Tibial nerve (tissue), 4 donors: ENCODE results near the gene DNAJB9. TPM values are rescaled to one million over a fixed set of nuclear protein-coding genes. Genes with fewer than 3 reads are reported as not detected.

Source experiments
- DNase-seq, 2 donors: peaks; one replicate each; pipeline ENCODE4 v3.0.0-alpha.2; 2019; ENCODE audit warnings: low spot score in 2 of 2
- H3K27ac ChIP-seq, 4 donors: fragments of 200-600 bp; sonication (generic) in 3 of 4; one replicate each; pipeline ENCODE4 v1.5.1; 2017 to 2019; ENCODE audit warnings: mild to moderate bottlenecking in 1 of 4
- H3K27me3 ChIP-seq, 2 donors: fragments of 200-600 bp; sonication (generic) in 1 of 2; one replicate each; pipeline versions ENCODE4 v1.5.1 to v1.6.0; 2017 to 2019
- H3K36me3 ChIP-seq, 3 donors: fragments of 200-600 bp; sonication (generic); one replicate each; pipeline ENCODE4 v1.5.1; 2018 to 2019
- H3K4me1 ChIP-seq, 4 donors: fragments of 200-600 bp; sonication (generic) in 3 of 4; one replicate each; pipeline ENCODE4 v1.5.1; 2017 to 2019
- H3K4me3 ChIP-seq, 4 donors: fragments of 200-600 bp; sonication (generic) in 3 of 4; one replicate each; pipeline ENCODE4 v1.5.1; 2017 to 2019; ENCODE audit warnings: mild to moderate bottlenecking in 1 of 4, moderate library complexity in 1 of 4
- H3K9me3 ChIP-seq, 4 donors: fragments of 200-600 bp; sonication (generic) in 3 of 4; one replicate each; pipeline ENCODE4 v1.5.1; 2017 to 2019
- EP300 ChIP-seq, 2 donors: sonication (generic); formaldehyde crosslinking; IDR thresholded peaks; one replicate each; pipeline ENCODE4 v1.6.1; 2017; ENCODE audit warnings: antibody characterized with exemption in 2 of 2, mild to moderate bottlenecking in 1 of 2
- POLR2A ChIP-seq, 2 donors: fragments of 450-650 bp; IDR thresholded peaks; one replicate each; pipeline ENCODE4 v1.6.1; 2017; ENCODE audit warnings: antibody characterized with exemption in 2 of 2, mild to moderate bottlenecking in 2 of 2, moderate library complexity in 2 of 2
- WGBS, 2 donors: methylation state at CpG; one replicate each; pipeline ENCODE4 v1.1.5; 2018; 5-methylcytosine and 5-hydroxymethylcytosine counted together
- total RNA-seq, 4 donors: library from RNA; depleted of rRNA; stranded (reverse); fragments of >200 nt; gene quantifications; one replicate each; pipeline ENCODE4 v1.1.0, GENCODE V29; 2016
- TF ChIP-seq, protein P1 (sequence below), 5 experiments: fragments of 200-600 bp in 3 of 5; fragments of 450-650 bp in 2 of 5; sonication (generic) in 3 of 5; IDR thresholded peaks; one replicate each; pipeline ENCODE4 v1.5.1; 2016 to 2019; ENCODE audit warnings: antibody characterized with exemption in 5 of 5, mild to moderate bottlenecking in 3 of 5, moderate library complexity in 2 of 5

DNAJB9 gene
- total RNA-seq, 4 donors from 2014 or later, result 14.7 to 20.4 (median 16.9) TPM

DNA sequence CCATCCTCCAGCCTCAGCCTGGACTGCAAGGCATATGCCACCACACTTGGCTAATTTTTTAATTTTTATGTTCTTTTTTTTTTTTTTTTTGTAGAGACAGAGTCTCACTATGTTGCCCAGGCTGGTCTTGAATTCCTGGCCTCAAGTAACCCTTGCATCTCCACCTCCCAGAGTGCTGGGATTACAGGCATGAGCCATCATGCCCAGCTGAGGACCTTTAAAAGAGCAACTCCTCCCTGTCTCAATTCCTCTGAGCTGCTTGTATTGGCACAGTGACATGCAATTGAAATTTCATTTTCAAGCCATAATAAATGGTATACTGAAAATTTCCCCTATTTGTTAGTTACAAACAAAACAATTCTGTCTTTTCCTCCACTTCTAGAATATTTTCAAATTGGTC, 19.5 kb downstream of the DNAJB9 start:
- no peak for TF ChIP-seq EP300 (IDR thresholded peaks at IDR 0.05)
- TF ChIP-seq, protein P1, sequence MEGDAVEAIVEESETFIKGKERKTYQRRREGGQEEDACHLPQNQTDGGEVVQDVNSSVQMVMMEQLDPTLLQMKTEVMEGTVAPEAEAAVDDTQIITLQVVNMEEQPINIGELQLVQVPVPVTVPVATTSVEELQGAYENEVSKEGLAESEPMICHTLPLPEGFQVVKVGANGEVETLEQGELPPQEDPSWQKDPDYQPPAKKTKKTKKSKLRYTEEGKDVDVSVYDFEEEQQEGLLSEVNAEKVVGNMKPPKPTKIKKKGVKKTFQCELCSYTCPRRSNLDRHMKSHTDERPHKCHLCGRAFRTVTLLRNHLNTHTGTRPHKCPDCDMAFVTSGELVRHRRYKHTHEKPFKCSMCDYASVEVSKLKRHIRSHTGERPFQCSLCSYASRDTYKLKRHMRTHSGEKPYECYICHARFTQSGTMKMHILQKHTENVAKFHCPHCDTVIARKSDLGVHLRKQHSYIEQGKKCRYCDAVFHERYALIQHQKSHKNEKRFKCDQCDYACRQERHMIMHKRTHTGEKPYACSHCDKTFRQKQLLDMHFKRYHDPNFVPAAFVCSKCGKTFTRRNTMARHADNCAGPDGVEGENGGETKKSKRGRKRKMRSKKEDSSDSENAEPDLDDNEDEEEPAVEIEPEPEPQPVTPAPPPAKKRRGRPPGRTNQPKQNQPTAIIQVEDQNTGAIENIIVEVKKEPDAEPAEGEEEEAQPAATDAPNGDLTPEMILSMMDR (IDR thresholded peaks at IDR 0.05), result no peak
- no peak for TF ChIP-seq POLR2A (IDR thresholded peaks at IDR 0.05)
- Histone ChIP-seq H3K27ac (no peak overlapping the region), H3K4me3 (no peak overlapping the region), H3K27me3 (peaks cover 0 to 2% of the 10 kb centered on the region in 2 donors), H3K4me1 (no peaks in the 10 kb centered on the region), H3K9me3 (no peaks in the 10 kb centered on the region), H3K36me3 (no peaks in the 10 kb centered on the region)
- DNase-seq, result no peak

DNA sequence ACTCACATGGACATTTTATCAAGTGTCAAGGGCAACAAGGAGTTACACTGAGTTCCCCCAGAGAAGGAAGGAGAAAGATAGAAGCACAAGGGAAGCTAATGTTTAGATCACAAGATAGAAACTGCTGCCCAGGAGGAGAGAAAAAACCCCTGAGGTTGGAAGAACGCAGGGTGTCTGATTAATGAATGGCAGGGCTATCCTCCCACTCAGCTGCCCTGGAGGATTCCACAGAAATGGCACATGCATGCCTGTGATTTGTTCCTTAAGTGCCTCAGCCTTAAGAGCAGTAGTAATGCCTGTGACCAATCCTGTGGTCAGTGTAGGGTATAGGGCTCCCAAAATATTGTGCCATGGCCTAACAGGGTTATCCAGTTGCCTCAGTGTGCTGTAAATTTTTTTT, 20.2 kb downstream of the DNAJB9 start:
- H3K27ac ChIP-seq, result no peak overlapping the region
- no peak for DNase-seq
- no peaks in the 10 kb centered on the region for H3K9me3 ChIP-seq
- H3K27me3 ChIP-seq, result peaks cover 0 to 2% of the 10 kb centered on the region in 2 donors
- WGBS, 2 donors, result 19 to 29% methylated on average over 1 of the region's 1 CpG
- no peaks in the 10 kb centered on the region for H3K36me3 ChIP-seq
- H3K4me3 ChIP-seq, result no peak overlapping the region
- TF ChIP-seq, protein P1 (IDR thresholded peaks at IDR 0.05), result no peak
- no peak for TF ChIP-seq EP300 (IDR thresholded peaks at IDR 0.05)
- TF ChIP-seq POLR2A (IDR thresholded peaks at IDR 0.05), result no peak
- no peaks in the 10 kb centered on the region for H3K4me1 ChIP-seq

DNA sequence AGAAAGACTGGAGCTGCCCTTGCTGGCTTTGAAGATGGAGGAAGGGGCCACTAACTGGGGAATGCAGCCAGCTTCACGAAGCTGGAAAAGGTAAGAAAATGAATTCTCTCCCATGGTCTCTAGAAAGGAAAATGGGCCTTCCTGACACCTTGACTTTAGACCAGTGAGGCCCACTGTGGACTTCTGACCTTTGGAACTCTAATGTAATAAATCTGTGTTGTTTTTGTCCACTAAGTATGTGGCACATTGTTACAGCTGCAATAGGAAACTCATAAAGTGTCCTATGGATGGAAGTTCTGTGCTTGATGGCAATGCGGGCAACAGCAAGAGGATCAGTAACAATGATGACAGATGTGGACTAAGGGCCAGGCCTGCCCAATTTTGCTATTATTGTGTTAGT, 20.9 kb downstream of the DNAJB9 start:
- no peaks in the 10 kb centered on the region for H3K4me1 ChIP-seq
- WGBS, 2 donors, result 76% methylated on average over 2 of the region's 2 CpGs
- H3K4me3 ChIP-seq, result no peak overlapping the region
- TF ChIP-seq, protein P1 (IDR thresholded peaks at IDR 0.05), result no peak
- TF ChIP-seq EP300 (IDR thresholded peaks at IDR 0.05), result no peak
- no peak for TF ChIP-seq POLR2A (IDR thresholded peaks at IDR 0.05)
- H3K9me3 ChIP-seq, result no peaks in the 10 kb centered on the region
- no peak for DNase-seq
- H3K27me3 ChIP-seq, result peaks cover 0 to 2% of the 10 kb centered on the region in 2 donors
- no peaks in the 10 kb centered on the region for H3K36me3 ChIP-seq
- H3K27ac ChIP-seq, result no peak overlapping the region

DNA sequence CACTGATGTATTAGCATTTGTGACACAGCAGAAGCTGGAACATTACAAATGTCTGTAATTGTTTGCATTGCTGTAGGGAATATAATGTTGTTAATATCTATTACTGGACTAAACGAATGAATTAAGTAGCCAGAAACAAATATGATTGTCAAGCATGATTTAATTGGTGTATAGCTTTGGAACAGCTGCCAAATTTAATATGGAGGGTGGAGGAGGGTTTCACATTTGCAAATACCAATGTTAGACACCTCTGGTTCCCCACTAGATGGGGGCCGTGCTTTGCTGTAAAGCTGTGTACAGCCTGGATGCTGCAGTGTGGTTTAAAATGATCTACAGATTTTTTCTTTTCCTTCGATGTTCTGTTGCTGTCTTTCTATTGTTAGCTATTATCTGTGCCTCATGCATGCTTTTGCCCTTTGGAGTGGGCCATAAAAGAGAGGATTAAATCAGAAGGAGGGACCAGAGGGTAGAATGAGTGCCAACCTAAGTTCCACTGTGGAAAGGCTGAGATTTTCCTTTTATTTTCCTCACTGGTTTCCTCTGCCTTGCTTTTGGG, 23.1 kb downstream of the DNAJB9 start:
- TF ChIP-seq, protein P1 (IDR thresholded peaks at IDR 0.05), result no peak
- TF ChIP-seq POLR2A (IDR thresholded peaks at IDR 0.05) (no peak), EP300 (IDR thresholded peaks at IDR 0.05) (no peak)
- no peaks in the 10 kb centered on the region for H3K4me1 ChIP-seq
- H3K4me3 ChIP-seq, result no peak overlapping the region
- H3K27me3 ChIP-seq, result no peaks in the 10 kb centered on the region
- 30 to 41% methylated on average over 3 of the region's 3 CpGs for WGBS, 2 donors
- H3K27ac ChIP-seq, result no peak overlapping the region
- no peaks in the 10 kb centered on the region for H3K9me3 ChIP-seq
- no peaks in the 10 kb centered on the region for H3K36me3 ChIP-seq
- DNase-seq, result no peak

DNA sequence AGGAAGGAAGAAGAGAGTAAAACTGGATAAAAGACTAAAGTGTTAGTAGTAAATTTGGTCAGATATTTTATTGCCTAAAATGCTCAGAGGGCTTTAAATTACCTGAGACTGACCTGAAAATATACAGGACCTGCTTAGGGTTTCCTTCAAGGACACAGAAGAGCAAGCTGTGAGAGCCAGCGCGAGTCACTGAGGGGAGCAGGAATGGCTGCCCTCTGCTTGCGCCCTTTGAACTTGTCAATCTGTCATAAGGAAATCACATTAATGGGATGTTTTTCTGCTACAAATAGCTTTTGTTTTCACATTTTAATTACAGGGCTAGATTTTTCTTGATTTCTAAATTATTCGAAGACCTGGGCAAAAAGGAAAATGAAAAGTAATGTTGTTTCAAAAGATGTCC, 26.9 kb downstream of the DNAJB9 start:
- Histone ChIP-seq H3K9me3 (no peaks in the 10 kb centered on the region), H3K4me1 (no peaks in the 10 kb centered on the region), H3K27me3 (no peaks in the 10 kb centered on the region), H3K4me3 (no peak overlapping the region), H3K36me3 (no peaks in the 10 kb centered on the region), H3K27ac (no peak overlapping the region)
- TF ChIP-seq, protein P1 (IDR thresholded peaks at IDR 0.05), result no peak
- no peak for DNase-seq
- WGBS, 2 donors, result 84 to 89% methylated on average over 4 of the region's 4 CpGs
